ENCODE measurements around the gene RPS6KB2.
"Not testable (repeated sequence)": the region's sequence is repeated elsewhere in the genome, so short reads cannot be mapped to it uniquely, and the experiment has no call there.

The RPS6KB2 gene

GRCh38 chr11:67442504-67443404 lies 14.5 kb downstream of the RPS6KB2 start:
- no peak for DNase-seq (ENCODE audit: low read depth, low spot score)

GRCh38 chr11:67445515-67445914 lies 17.2 kb downstream of the RPS6KB2 start:
- no peak for DNase-seq (ENCODE audit: low read depth, low spot score)

DNA sequence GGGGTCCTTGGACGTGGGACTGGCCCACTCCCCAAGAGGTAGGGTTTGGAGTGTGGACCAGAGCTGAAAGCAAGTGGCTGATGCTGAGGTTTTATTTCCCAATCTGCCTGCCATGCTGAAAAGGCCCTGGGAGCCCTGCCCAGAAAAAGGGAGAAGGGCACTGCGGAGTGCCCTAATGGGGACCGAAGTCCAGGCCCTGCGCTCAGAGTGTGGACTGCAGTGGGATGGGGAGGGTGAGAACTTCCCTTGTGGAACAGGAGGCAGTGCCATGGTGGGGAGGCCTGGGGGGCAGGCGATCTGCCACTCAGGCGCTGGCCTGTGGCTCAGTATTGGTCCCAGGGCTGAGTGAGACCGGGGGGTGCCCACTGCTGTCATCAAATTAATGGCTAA lies 19.9 kb downstream of the RPS6KB2 start:
- no peak for DNase-seq (ENCODE audit: low read depth, low spot score)

DNA sequence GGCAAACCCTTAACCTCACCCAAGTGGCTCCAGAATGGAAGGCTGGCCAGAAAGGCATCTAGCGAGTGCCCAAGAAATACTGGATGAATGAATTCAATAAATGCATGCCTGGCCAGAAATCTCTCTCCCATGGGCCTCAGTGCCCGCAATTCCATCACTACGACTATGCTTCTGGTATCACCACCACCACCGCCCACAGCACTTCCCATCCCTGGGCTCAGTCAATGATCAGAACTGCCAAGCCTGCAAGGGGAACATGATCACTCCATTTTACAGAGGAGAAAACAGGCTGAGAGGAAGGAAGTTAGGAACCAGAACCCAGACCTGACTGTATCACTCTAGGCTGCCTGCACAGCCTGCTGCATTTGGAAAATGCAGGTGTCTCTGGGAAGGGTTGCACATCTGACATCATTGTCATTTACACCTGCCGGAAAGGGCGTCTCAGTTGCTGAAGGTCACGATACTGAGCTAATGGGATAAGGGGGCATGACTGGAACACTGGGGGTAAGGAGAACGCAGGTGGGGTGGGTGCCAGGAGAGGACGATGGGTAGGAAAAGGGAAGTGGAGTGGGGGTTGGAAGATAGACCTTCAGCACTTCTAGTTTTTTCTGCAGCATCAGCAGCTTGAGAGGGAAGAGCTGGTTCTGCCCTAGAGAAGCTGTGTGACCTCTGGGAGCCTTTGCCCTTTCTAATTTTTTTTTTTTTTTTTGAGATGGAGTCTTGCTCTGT lies 21.0 kb downstream of the RPS6KB2 start:
- no peak for DNase-seq (ENCODE audit: low read depth, low spot score)

GRCh38 chr11:67450796-67451657 lies 22.7 kb downstream of the RPS6KB2 start:
- DNase-seq (ENCODE audit: low read depth, low spot score), result no peak

DNA sequence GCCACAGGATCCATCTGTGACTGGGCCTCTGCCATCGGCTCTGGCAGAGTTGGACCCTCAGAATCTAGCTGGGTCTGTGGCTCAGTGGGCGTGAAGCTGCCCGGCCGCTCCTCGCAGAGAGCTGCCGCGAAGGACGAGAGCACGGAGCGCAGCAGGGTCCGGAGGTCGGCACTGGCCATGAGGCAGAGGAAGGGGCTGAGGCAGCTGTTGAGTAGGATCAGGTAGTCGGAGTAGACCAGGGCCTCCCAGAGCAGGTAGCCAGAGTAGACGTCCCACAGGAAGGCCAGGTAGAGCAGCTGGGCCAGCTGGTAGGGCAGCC lies 23.3 kb downstream of the RPS6KB2 start:
- no peak for DNase-seq (ENCODE audit: low read depth, low spot score)

GRCh38 chr11:67452141-67452952 lies 24.1 kb downstream of the RPS6KB2 start, which contains the start of gene GPR152:
TSS of gene GPR152 (minus strand) at chr11:67452729. CDS start at chr11:67452724, 5 bp downstream.
- DNase-seq (ENCODE audit: low read depth, low spot score), result no peak

GRCh38 chr11:67453816-67454732 lies 25.8 kb downstream of the RPS6KB2 start:
- DNase-seq (ENCODE audit: low read depth, low spot score), result no peak

DNA sequence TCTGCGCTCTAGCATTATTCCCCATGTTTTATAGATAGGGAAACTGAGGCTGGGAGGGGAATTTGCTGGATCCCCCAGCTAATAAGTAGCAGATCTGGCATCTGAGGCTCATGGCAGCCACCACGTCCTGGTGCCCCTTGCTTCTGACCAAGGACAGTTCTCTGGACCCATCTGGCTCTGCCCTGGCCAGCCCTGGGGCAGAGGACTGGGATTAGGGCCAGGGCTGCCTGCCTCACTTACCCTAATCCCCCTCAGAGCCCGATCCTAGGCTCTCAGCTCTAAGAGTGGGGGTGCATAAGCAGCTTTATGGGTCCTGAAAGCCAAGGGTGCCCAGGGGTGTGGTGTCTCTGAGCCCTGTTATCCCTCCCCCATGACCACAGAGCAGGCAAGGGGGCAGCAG lies 26.8 kb downstream of the RPS6KB2 start, which contains the start of gene CABP4:
Gene CABP4, plus strand, starts transcription at position 301 of the 400 bp plus-strand sequence. Its CDS starts 70 bp downstream, at position 371.
- DNase-seq (ENCODE audit: low read depth, low spot score), result no peak

- DNase-seq (ENCODE audit: low read depth, low spot score), result no peak
These were observed 27.9 kb downstream of the RPS6KB2 start for GRCh38 chr11:67456068-67456705.

- no peak for DNase-seq (ENCODE audit: low read depth, low spot score)
These were observed 29.2 kb downstream of the RPS6KB2 start for GRCh38 chr11:67457453-67457852.

GRCh38 chr11:67458266-67458665 lies 30.0 kb downstream of the RPS6KB2 start:
- no peak for DNase-seq (ENCODE audit: low read depth, low spot score)

DNA sequence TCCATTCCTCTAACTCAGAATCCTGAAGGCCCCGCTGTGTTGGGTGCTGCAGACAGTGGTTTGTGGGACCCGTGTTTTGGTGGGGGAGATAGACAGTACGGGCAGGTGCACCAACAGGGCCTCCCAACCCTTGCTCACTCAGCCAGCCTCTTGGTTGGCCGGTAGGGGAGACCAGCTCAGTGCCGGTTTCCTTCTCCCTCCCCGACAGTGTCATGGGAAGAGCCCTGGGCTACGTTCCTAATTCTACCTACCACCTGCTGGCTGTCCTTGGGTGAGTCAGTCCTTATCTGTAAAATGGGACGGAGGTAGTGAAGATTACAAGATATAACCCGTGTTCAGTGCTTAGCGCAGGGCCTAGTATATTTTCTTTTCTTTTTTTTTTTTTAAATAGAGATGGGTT lies 34.9 kb downstream of the RPS6KB2 start:
- DNase-seq (ENCODE audit: low read depth, low spot score), result no peak

DNA sequence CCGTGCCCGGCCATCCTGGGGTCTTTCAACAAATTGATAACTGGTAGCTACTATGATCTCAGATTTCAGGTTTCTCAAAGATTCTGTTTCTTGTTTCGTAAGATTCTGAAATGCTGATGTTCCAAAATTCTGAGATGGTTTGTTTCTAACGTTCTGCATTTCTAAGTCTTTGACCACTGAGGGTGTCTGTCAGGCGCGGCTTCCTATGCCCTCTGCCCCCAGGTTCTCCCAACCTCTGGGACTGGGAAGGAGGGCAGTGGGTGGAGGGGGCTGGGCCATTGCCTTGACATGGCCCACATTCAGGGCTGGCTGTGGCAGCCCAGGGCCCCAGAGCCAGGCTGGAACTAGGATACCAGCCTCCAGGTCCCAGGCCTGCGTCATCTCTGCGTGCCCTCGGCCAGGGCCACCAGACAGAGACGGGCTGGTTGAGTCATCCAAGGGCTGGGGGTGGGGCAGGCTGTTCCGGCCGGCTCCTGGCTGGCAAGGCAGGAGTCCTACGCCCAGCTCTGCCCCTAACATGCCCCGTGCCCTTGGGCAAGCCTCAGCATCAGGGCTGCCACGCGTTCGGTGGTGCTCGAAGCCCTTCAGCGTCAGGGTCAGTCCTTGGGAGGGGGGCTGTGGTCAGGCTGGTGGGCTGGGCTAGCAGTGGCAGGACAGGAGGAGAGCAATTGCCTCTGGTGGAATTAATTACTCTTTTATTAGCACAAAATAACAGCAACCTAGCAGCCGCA lies 35.6 kb downstream of the RPS6KB2 start:
- no peak for DNase-seq (ENCODE audit: low read depth, low spot score)

GRCh38 chr11:67464411-67465188 lies 36.3 kb downstream of the RPS6KB2 start:
- no peak for DNase-seq (ENCODE audit: low read depth, low spot score)

DNA sequence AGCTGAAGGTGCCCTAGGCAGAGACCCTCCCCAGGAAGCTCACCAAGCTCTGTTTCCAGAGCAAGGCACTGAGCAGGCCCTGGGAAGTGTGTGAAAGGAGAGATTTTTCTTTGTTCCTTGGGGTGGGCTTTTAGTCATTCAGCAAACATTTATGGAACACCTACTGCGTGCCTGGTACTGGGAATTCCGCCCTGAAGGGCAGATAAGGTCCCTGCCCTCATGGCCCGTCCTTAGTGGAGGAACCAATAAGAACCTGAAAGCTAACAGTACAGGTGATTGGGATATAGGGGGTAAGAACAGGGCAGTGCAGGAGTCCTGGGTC lies 36.9 kb downstream of the RPS6KB2 start:
- DNase-seq (ENCODE audit: low read depth, low spot score), result no peak

DNA sequence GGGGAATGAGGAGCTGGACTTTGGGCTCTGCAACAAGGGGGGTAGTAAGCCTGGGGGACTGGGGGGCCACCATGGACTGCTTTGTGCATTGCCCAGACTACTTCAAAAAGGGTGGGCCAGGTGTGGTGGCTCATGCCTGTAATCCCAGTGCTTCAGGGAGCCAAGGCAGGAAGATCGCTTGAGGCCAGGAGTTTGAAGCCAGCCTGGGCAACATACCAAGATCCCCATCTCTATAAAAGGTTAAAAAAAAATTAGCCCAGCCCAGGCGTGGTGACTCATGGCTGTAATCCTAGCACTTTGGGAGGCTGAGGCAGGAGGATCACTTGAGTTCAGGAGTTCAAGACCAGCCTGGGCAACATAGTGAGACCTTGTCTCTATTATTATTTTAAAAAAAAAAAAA lies 37.2 kb downstream of the RPS6KB2 start:
- not testable (repeated sequence) for DNase-seq (ENCODE audit: low read depth, low spot score)

DNA sequence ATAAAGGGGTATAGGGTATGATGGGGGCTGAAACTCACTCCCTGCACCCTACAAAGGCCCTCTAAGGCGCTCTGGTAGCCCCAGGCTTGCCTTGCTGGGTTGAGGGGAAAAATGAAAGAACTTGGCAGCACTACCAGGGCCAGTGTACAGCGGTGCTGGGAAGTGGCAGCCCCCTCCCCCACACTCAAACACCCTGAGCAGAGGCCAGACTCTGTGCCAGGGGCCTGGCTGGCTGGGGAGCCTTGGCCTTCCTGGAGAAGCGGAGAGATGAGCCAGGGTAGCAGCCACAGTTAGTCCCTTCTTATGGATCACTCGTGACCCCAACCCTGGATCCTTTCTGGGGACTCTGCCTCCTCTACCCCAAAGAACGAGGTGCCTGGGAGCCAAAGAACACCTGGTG lies 38.1 kb downstream of the RPS6KB2 start:
- DNase-seq (ENCODE audit: low read depth, low spot score), result no peak

All from iPS DF 19.7 (cell line).